Measurements from ENCODE around the gene NLGN1.

The NLGN1 gene

DNA sequence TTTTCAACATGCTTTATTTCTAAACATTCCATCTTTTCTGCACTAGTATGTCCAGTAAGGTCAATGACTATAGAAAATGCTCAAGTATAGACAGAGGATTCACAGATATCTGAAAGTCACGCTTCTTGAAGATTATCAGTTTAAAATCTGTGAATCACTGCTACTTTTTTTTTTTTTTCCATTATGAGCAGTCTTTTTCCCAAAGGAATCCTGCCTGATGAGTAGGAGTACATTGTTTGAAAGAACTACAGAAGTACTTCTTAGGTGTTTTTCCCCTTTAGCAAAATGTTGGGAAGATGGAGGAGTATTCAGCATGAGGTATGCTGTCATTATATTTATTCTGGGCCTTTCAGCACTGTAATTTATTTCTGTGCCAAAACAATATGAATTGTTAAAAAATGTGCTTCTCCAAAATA is 266.2 kb downstream of the NLGN1 start:
- H3K27ac ChIP-seq = no peak overlapping the region
- TF ChIP-seq ZFX (IDR thresholded peaks at IDR 0.05; ENCODE audit: borderline replicate concordance) (no peak), CTCF (IDR thresholded peaks at IDR 0.05) (no peak)

GRCh38 chr3:173676094-173676493 is 278.6 kb downstream of the NLGN1 start:
- TF ChIP-seq ZFX (IDR thresholded peaks at IDR 0.05; ENCODE audit: borderline replicate concordance) = no peak
- no peak for TF ChIP-seq CTCF (IDR thresholded peaks at IDR 0.05)
- H3K27ac ChIP-seq = no peak overlapping the region

DNA sequence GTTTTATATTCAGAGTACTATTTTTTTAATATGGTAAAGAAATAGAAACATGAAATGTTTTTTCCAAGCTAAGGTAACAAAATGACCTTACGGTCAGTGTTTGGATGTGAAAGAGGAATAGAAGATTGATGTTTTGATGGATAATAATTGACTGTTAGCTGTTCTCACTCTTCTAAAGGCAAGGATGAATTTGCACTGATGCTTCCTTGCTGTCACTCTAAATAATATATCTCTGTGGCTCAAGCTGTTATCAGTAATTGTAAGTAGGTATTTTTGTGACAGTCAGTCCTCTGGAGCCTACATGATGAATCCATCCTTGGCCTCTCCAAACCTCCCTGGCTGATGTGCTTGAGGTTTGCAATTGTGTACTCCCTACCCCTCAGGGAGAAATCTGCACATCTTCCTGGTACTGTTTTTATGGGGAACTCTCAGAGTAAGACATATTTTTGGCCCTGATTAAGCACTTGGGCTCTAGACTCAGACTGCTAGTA is 283.7 kb downstream of the NLGN1 start:
- H3K27ac ChIP-seq = no peak overlapping the region
- TF ChIP-seq ZFX (IDR thresholded peaks at IDR 0.05; ENCODE audit: borderline replicate concordance) = no peak

DNA sequence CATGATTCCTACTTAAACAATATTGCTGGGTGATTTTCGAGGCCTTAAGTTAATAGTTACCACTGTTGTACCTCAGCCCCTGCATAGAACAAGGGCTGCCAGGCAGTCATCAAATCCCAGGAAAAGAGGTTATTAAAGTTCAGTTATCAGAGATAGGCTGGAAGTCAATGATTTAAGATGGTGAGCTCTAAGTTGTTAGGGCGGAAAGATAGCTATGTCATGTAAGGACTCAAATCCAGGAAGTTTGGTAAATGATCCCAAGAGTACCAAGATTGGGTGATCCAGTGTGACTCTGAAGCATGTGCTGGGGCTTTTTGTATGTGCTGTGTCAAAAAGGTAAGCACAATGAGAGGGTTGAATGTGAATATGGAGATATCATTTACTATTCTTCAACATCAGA is 287.9 kb downstream of the NLGN1 start:
- TF ChIP-seq CTCF (IDR thresholded peaks at IDR 0.05) (no peak), ZFX (IDR thresholded peaks at IDR 0.05; ENCODE audit: borderline replicate concordance) (no peak)
- no peak overlapping the region for H3K27ac ChIP-seq

DNA sequence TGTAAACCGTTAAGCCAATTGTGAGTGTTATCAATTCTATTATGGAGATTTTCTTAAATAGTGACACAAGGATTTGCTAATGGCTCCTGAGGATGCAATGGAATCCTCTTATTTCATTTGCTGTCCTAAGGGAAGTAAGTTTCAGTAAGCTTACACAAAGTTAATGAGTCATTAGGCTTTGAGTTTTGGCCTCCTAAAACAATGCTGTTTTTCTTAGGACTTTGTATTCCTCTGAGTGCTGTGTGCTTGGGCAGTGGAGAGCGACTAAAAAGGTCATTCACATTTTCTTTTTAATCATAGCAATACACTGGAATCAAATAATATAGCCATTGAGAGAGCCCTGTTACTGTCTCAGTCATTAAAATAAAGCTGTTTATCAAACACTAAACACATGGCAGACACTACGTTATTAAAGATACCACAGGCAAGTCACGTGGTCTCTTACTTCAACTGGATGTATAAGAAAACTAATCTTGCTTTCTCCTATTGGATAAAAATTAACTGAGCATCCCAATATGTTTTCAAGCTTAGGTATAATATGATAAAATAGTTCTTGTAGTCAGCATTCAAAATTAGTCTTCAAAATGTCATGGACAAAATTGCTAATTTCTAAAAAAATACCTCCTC is 290.8 kb downstream of the NLGN1 start:
- H3K27ac ChIP-seq = no peak overlapping the region
- no peak for TF ChIP-seq ZFX (IDR thresholded peaks at IDR 0.05; ENCODE audit: borderline replicate concordance)
- TF ChIP-seq CTCF (IDR thresholded peaks at IDR 0.05) = no peak

DNA sequence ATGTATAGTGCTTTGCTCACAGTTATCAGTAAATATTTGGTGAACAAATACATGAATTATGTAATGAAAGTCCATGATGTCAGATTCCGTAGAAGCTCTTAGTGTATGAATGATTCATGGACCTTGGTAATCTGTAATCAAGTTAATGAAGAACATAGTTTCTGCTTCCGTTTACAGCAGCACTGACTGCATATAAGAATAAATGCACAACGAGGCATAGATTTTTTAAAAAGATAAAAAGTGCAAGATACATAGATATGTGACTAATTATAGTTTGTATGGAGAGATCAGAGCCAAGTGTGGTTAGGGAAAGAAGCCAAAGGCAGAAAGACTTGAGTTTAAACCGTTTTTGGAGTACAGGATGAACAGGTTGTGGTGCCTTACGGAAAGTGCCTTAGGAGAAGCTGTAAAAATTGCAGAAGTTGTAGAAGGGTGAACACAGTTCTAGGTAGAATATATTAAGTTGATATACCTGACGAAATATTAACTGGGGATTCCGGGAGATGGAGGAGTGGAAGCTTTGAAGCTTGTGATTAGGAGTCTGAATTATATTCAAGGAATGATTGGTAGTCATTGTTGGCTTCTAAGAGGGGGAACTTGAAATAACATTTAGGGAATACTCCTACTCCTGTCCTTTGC is 293.1 kb downstream of the NLGN1 start:
- no peak for TF ChIP-seq CTCF (IDR thresholded peaks at IDR 0.05)
- TF ChIP-seq ZFX (IDR thresholded peaks at IDR 0.05; ENCODE audit: borderline replicate concordance) = no peak
- peak overlapping the region; percentile 69 for H3K27ac ChIP-seq

- H3K27ac ChIP-seq = no peak overlapping the region
- TF ChIP-seq CTCF (IDR thresholded peaks at IDR 0.05) (no peak), ZFX (IDR thresholded peaks at IDR 0.05; ENCODE audit: borderline replicate concordance) (no peak)
Measured at GRCh38 chr3:173699353-173699752, 301.8 kb downstream of the NLGN1 start.
